Loucy (cell line): ENCODE measurements around the gene SLC36A2.

Experiments
- H2AFZ ChIP-seq: fragments of 200-600 bp; sonication (generic); 2 replicates; pipeline ENCODE4 v1.6.0; 2016; ENCODE audit warnings: antibody characterized with exemption, mild to moderate bottlenecking, low read length, moderate library complexity
- H3F3A ChIP-seq: fragments of 200-600 bp; 2 replicates; pipeline ENCODE4 v1.6.0; 2016; ENCODE audit warnings: antibody characterized with exemption, low read depth, mild to moderate bottlenecking
- H3K27me3 ChIP-seq: fragments of 200-600 bp; sonication (generic); 2 replicates; pipeline ENCODE4 v1.6.1; 2014; ENCODE audit warnings: low read length, mild to moderate bottlenecking; ENCODE audit not compliant: insufficient read depth, poor library complexity, severe bottlenecking
- H3K36me3 ChIP-seq: fragments of 200-600 bp; sonication (generic); 2 replicates; pipeline ENCODE4 v1.6.1; 2016; ENCODE audit warnings: low read length; ENCODE audit not compliant: insufficient read depth
- H3K4me1 ChIP-seq: fragments of 200-600 bp; sonication (generic); 2 replicates; pipeline ENCODE4 v1.5.1; 2014; ENCODE audit warnings: low read length, mild to moderate bottlenecking; ENCODE audit not compliant: insufficient read depth, poor library complexity, severe bottlenecking
- H3K4me2 ChIP-seq: fragments of 200-600 bp; sonication (generic); 2 replicates; pipeline ENCODE4 v1.6.0; 2014; ENCODE audit warnings: antibody characterized with exemption, low read length, low read depth, mild to moderate bottlenecking; ENCODE audit not compliant: poor library complexity, severe bottlenecking
- H3K4me3 ChIP-seq: fragments of 200-600 bp; sonication (generic); 2 replicates; pipeline ENCODE4 v1.5.1; 2014; ENCODE audit warnings: low read length, mild to moderate bottlenecking, mixed read lengths; ENCODE audit not compliant: poor library complexity, severe bottlenecking
- H3K79me2 ChIP-seq: fragments of 200-600 bp; sonication (generic); 2 replicates; pipeline ENCODE4 v1.6.1; 2014; ENCODE audit warnings: low read length; ENCODE audit not compliant: insufficient read depth
- H3K9ac ChIP-seq: fragments of 200-600 bp; sonication (generic); 2 replicates; pipeline ENCODE4 v1.6.0; 2014; ENCODE audit warnings: mild to moderate bottlenecking, low read depth, low read length, moderate library complexity; ENCODE audit not compliant: poor library complexity, severe bottlenecking
- H3K9me2 ChIP-seq: fragments of 200-600 bp; sonication (generic); replicated peaks from 2 replicates; pipeline ENCODE4 v1.6.1; 2016; ENCODE audit warnings: low read depth, low read length, mixed read lengths
- H3K9me3 ChIP-seq: fragments of 200-600 bp; sonication (generic); 2 replicates; pipeline ENCODE4 v1.6.1; 2014; ENCODE audit warnings: mild to moderate bottlenecking, antibody characterized with exemption, low read length, low read depth; ENCODE audit not compliant: insufficient read depth
- H4K20me1 ChIP-seq: fragments of 200-600 bp; sonication (generic); 2 replicates; pipeline ENCODE4 v1.6.0; 2014; ENCODE audit warnings: antibody characterized with exemption, low read length, mild to moderate bottlenecking; ENCODE audit not compliant: insufficient read depth, poor library complexity, severe bottlenecking
- EZH2phosphoT487 ChIP-seq: fragments of 200-600 bp; IDR thresholded peaks from 2 replicates; pipeline ENCODE4 v1.6.1; 2018; ENCODE audit warnings: antibody characterized with exemption, mild to moderate bottlenecking, moderate library complexity, borderline replicate concordance
- TF ChIP-seq, protein P1 (sequence below): fragments of 200-600 bp; sonication (generic); conservative IDR thresholded peaks from 2 replicates; pipeline ENCODE4 v1.5.1; 2014; ENCODE audit warnings: mild to moderate bottlenecking, antibody characterized with exemption, low read length

Gene SLC36A2

DNA sequence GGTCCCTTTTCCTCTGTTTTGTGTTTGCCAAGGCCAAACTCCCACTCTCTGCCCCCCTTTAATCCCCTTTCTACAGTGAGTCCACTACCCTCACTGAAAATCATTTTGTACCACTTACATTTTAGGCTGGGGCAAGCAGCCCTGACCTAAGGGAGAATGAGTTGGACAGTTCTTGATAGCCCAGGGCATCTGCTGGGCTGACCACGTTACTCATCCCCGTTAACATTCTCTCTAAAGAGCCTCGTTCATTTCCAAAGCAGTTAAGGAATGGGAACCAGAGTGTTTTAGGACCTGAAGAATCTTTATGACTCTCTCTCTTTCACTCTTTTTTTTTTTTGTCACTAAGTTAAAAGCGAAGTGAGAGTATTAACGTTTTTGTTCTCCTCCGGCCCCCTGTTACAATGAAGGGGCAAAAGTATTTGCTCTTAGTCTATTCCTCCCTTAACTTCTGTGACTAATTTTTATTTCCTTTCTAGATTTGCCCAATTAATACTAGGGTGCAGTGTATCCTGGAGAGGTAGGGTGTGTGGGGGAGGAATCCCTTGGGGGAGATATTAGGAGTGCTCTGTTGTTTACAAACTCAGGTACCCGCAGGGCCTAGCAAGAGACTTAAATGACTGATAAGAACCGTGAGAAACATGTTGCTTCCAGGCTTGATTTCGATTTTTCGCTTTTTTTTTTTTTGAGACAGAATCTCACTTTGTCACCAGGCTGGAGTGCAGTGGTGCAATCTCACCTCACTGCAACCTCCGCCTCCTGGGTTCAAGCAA is 79.7 kb downstream of the SLC36A2 start:
- Histone ChIP-seq H3K4me2 (no peak overlapping the region), H3K4me3 (no peak overlapping the region), H4K20me1 (no peaks in the 10 kb centered on the region), H3K9me2 (no peaks in the 10 kb centered on the region), H3K79me2 (no peaks in the 10 kb centered on the region), H3K9ac (no peak overlapping the region), H3K36me3 (peaks cover 9% of the 10 kb centered on the region; the same call in 1 of the 2 replicates), H3K4me1 (no peaks in the 10 kb centered on the region), H3F3A (no peaks in the 10 kb centered on the region), H3K9me3 (no peaks in the 10 kb centered on the region), H3K27me3 (no peaks in the 10 kb centered on the region), H2AFZ (no peak overlapping the region)
- no peak for TF ChIP-seq EZH2phosphoT487
- TF ChIP-seq, protein P1, sequence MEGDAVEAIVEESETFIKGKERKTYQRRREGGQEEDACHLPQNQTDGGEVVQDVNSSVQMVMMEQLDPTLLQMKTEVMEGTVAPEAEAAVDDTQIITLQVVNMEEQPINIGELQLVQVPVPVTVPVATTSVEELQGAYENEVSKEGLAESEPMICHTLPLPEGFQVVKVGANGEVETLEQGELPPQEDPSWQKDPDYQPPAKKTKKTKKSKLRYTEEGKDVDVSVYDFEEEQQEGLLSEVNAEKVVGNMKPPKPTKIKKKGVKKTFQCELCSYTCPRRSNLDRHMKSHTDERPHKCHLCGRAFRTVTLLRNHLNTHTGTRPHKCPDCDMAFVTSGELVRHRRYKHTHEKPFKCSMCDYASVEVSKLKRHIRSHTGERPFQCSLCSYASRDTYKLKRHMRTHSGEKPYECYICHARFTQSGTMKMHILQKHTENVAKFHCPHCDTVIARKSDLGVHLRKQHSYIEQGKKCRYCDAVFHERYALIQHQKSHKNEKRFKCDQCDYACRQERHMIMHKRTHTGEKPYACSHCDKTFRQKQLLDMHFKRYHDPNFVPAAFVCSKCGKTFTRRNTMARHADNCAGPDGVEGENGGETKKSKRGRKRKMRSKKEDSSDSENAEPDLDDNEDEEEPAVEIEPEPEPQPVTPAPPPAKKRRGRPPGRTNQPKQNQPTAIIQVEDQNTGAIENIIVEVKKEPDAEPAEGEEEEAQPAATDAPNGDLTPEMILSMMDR = no peak
